GM23248 (cell line): ENCODE results near the gene COPS7B. TPM values are rescaled to one million over a fixed set of nuclear protein-coding genes. Genes with fewer than 3 reads are reported as not detected.
A peak's percentile ranks its signal among the peaks of the same experiment; 100 is the strongest.

ENCODE experiments used
- DNase-seq: peaks from one replicate; pipeline ENCODE4 v3.0.0-alpha.2; 2015
- H2AFZ ChIP-seq: fragments of 200-600 bp; sonication (generic); 2 replicates; pipeline ENCODE4 v1.6.1; 2016; ENCODE audit warnings: antibody characterized with exemption
- H3F3A ChIP-seq: fragments of 200-600 bp; sonication (generic); 2 replicates; pipeline ENCODE4 v1.6.1; 2016; ENCODE audit warnings: mild to moderate bottlenecking, antibody characterized with exemption, mixed run types; ENCODE audit not compliant: insufficient read depth
- H3K27ac ChIP-seq: fragments of 200-600 bp; sonication (generic); 2 replicates; pipeline ENCODE4 v1.5.1; 2016; ENCODE audit warnings: mild to moderate bottlenecking
- H3K27me3 ChIP-seq: fragments of 200-600 bp; sonication (generic); replicated peaks from 2 replicates; pipeline ENCODE4 v1.6.1; 2016; ENCODE audit warnings: mild to moderate bottlenecking; ENCODE audit not compliant: insufficient read depth
- H3K36me3 ChIP-seq: fragments of 200-600 bp; sonication (generic); 2 replicates; pipeline ENCODE4 v1.6.1; 2016; ENCODE audit warnings: low read depth, mild to moderate bottlenecking
- H3K4me1 ChIP-seq: fragments of 200-600 bp; sonication (generic); 2 replicates; pipeline ENCODE4 v1.6.1; 2016; ENCODE audit warnings: mild to moderate bottlenecking; ENCODE audit not compliant: insufficient read depth
- H3K4me2 ChIP-seq: fragments of 200-600 bp; sonication (generic); one replicate; pipeline ENCODE4 v1.6.1; 2016; ENCODE audit warnings: mild to moderate bottlenecking; ENCODE audit not compliant: unreplicated experiment
- H3K4me3 ChIP-seq: fragments of 200-600 bp; sonication (generic); 2 replicates; pipeline ENCODE4 v1.5.1; 2016; ENCODE audit warnings: mild to moderate bottlenecking
- H3K79me2 ChIP-seq: fragments of 200-600 bp; sonication (generic); 2 replicates; pipeline ENCODE4 v1.6.1; 2016; ENCODE audit warnings: mild to moderate bottlenecking; ENCODE audit not compliant: insufficient read depth
- H3K9ac ChIP-seq: fragments of 200-600 bp; sonication (generic); 2 replicates; pipeline ENCODE4 v1.6.1; 2016; ENCODE audit warnings: mild to moderate bottlenecking
- H3K9me2 ChIP-seq: fragments of 200-600 bp; sonication (generic); 2 replicates; pipeline ENCODE4 v1.6.1; 2016; ENCODE audit warnings: mixed run types, mild to moderate bottlenecking, moderate library complexity; ENCODE audit not compliant: insufficient read depth
- H3K9me3 ChIP-seq: fragments of 200-600 bp; sonication (generic); one replicate; pipeline ENCODE4 v1.6.1; 2017; ENCODE audit warnings: low read depth
- H4K20me1 ChIP-seq: fragments of 200-600 bp; sonication (generic); 2 replicates; pipeline ENCODE4 v1.6.0; 2016; ENCODE audit not compliant: insufficient read depth
- EZH2 ChIP-seq: fragments of 200-600 bp; sonication (generic); IDR thresholded peaks from 2 replicates; pipeline ENCODE4 v1.6.1; 2018; ENCODE audit warnings: antibody characterized with exemption, mild to moderate bottlenecking; ENCODE audit not compliant: insufficient read depth, poor library complexity, severe bottlenecking
- EZH2phosphoT487 ChIP-seq: fragments of 200-600 bp; sonication (generic); IDR thresholded peaks from 2 replicates; pipeline ENCODE4 v1.6.1; 2018; ENCODE audit warnings: antibody characterized with exemption, moderate library complexity, mild to moderate bottlenecking, low read depth; ENCODE audit not compliant: insufficient read depth
- WGBS, 2 experiments: methylation state at CpG; one replicate each; pipeline ENCODE4 v1.1.6; 2015 to 2017; ENCODE audit warnings: low lambda C conversion rate in 2 of 2, low coverage in 1 of 2; ENCODE audit errors: missing lambda C conversion rate in 2 of 2; 5-methylcytosine and 5-hydroxymethylcytosine counted together
- in situ Hi-C: fragments of 300-500 bp; cut with MboI; formaldehyde crosslinking; loops from 2 replicates; pipeline ENCODE4 v1.15.0; 2020
- polyA plus RNA-seq: library from polyadenylated mRNA; unstranded; fragments of >200 nt; fragmentation: Nextera tagmentation; extraction: Ambion mirVana; gene quantifications from 2 replicates; pipeline ENCODE4 v1.2.1, GENCODE V29; 2016
- total RNA-seq: library from RNA; depleted of rRNA; stranded (reverse); fragments of >200 nt; shearing (Covaris generic); gene quantifications from 2 replicates; pipeline ENCODE4 v1.2.3, GENCODE V29; 2014

The COPS7B gene
- total and polyA plus RNA-seq, 2 experiments from 2014 or later = 30.4 to 31.4 TPM

DNA sequence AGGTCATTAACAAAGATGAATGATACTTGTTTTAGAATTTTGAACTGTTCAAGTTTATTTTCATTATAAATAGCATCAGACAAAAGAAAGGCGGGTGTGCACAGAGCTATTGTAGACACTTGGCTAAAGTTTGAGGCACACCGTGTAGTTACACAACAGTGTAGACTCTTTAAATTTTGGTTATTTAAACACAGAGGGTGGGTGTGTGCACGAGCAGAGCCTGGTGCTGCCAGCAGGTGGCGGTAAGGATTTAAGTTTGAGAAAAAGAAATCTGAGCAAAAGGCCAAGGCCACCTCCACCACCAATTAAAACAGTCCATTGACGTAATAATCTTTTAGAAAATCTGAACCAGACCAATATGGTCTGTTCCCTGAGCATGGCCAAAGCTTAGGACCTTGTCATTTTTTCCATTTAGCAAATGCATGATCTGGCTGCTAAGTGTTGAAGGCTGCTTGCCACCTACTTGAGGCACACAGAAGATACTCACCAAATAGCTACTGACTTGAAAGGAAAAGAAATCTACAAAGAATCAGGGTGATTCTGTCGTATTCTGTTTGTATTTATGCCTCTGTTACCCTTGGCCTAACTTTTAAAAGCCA, 14.3 kb downstream of the COPS7B start:
- H3K4me3 ChIP-seq = no peak overlapping the region
- H3K9ac ChIP-seq = no peak overlapping the region
- 38 to 49% methylated on average over 6 of the region's 6 CpGs for WGBS, 2 experiments
- H3K4me2 ChIP-seq = no peak overlapping the region
- no peaks in the 10 kb centered on the region for H3K9me3 ChIP-seq
- H3K79me2 ChIP-seq = peaks cover 62% of the 10 kb centered on the region
- in situ Hi-C loops = loop anchor here (5.0 kb wide), 1 partner anchor 52 kb away; no protein-coding TSS in a partner anchor
- H3K27ac ChIP-seq = no peak overlapping the region
- H2AFZ ChIP-seq = no peak overlapping the region
- H3K27me3 ChIP-seq = no peaks in the 10 kb centered on the region
- peak; percentile 69 for DNase-seq
- TF ChIP-seq EZH2phosphoT487 = no peak
- TF ChIP-seq EZH2 = no peak
- no peaks in the 10 kb centered on the region for H3K4me1 ChIP-seq
- peaks cover 6% of the 10 kb centered on the region; the same call in 1 of the 2 replicates for H3F3A ChIP-seq
- H3K9me2 ChIP-seq = no peaks in the 10 kb centered on the region
- peaks cover 41% of the 10 kb centered on the region for H3K36me3 ChIP-seq
- no peaks in the 10 kb centered on the region for H4K20me1 ChIP-seq

DNA sequence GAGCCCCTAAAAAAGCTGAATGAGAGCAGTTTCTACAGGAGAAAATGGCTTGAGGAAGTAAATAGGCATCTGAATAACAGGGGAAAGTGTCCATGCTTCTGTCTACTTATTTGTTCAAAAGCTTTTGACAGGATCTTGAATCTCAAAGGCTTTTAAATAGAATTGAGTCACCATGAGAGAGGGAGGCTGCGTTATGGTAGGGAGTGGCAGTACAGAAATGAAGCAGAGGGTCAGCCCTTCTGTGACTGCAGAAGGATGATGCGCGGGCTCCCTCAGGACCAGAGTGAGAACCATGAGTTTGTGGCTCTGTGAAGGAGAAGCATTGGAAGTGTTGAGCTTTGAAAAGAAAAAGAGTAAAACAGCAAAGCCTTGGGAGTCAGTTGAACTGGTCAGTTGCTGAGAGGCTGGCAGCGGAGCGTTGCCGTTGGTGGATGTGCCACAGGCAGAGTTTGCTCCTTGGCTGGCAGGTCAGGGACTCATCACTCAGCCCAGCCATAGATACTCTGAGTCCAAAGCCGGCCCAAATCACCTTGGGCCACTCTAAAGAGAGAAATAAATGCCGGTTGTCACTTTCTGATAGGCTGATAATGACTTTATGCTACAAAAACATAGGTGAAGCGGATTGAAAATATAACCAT, 17.4 kb downstream of the COPS7B start:
- no peak overlapping the region for H3K9ac ChIP-seq
- no peaks in the 10 kb centered on the region for H3K9me3 ChIP-seq
- DNase-seq = no peak
- H3K27ac ChIP-seq = no peak overlapping the region
- peaks cover 6% of the 10 kb centered on the region; the same call in 1 of the 2 replicates for H3F3A ChIP-seq
- H4K20me1 ChIP-seq = no peaks in the 10 kb centered on the region
- no peak overlapping the region for H2AFZ ChIP-seq
- no peak for TF ChIP-seq EZH2phosphoT487
- no peak for TF ChIP-seq EZH2
- peaks cover 46% of the 10 kb centered on the region for H3K79me2 ChIP-seq
- peaks cover 27% of the 10 kb centered on the region for H3K36me3 ChIP-seq
- H3K4me3 ChIP-seq = no peak overlapping the region
- no peaks in the 10 kb centered on the region for H3K27me3 ChIP-seq
- no peaks in the 10 kb centered on the region for H3K4me1 ChIP-seq
- H3K9me2 ChIP-seq = no peaks in the 10 kb centered on the region
- H3K4me2 ChIP-seq = no peak overlapping the region
- WGBS, 2 experiments = 92 to 93% methylated on average over 9 of the region's 9 CpGs
- in situ Hi-C loops = loop anchor here (5.0 kb wide), 1 partner anchor 49 kb away; no protein-coding TSS in a partner anchor

DNA sequence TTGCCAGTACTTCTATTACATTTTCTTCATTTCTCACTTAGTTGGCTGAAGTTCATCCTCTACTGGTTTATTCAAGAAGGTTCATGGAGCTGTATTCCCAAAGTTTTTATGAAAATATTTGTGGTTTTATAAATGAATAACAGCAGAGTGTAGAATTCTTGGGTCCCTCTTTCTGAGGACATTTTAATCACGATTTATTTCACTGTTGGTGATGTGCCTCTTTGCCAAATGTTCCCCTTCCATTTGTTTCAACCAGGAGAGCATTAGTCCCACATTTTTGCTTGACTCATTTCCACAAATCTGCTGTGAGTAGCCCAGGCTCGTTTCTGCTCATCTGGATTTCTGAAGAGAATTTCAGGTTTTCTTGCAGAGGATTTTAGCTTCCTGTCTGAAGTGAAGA, 20.8 kb downstream of the COPS7B start:
- H3F3A ChIP-seq = no peaks in the 10 kb centered on the region
- H4K20me1 ChIP-seq = no peaks in the 10 kb centered on the region
- no peak for DNase-seq
- H3K79me2 ChIP-seq = peaks cover 37% of the 10 kb centered on the region
- peaks cover 14% of the 10 kb centered on the region for H3K4me1 ChIP-seq
- WGBS, 2 experiments = 22 to 29% methylated on average over 2 of the region's 2 CpGs
- no peaks in the 10 kb centered on the region for H3K9me2 ChIP-seq
- no peak overlapping the region for H3K27ac ChIP-seq
- H3K27me3 ChIP-seq = no peaks in the 10 kb centered on the region
- in situ Hi-C loops = no loop called here
- no peak overlapping the region for H3K4me2 ChIP-seq
- no peak overlapping the region for H3K4me3 ChIP-seq
- no peak overlapping the region for H2AFZ ChIP-seq
- TF ChIP-seq EZH2phosphoT487 (no peak), EZH2 (no peak)
- H3K9ac ChIP-seq = no peak overlapping the region
- peaks cover 7% of the 10 kb centered on the region; the same call in 1 of the 2 replicates for H3K36me3 ChIP-seq
- H3K9me3 ChIP-seq = no peaks in the 10 kb centered on the region

DNA sequence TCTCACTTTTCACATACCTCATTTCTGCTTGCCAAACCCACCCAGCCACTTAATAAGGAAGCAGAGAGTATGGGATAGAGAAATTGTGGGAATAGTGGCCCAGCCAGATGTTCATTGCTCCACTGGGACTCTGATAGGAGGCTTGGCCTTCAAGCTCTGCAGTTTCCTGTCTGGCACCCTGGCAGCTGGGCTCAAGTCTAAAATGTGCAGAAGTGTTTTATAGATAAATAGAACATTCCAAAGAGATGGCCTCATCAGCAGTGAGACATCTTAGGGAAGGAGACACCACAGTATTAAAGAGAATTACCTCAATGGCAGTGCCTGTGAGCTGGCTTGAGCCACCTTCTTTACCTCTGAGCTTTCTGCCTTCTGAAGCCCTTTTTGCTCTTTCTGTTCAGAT, 24.7 kb downstream of the COPS7B start:
- in situ Hi-C loops = no loop called here

More for the DNA sequence above, 24.7 kb downstream of the COPS7B start:
- H3K27ac ChIP-seq = peak overlapping the region; percentile 28
- peak; percentile 80 for DNase-seq
- H3K9me3 ChIP-seq = no peaks in the 10 kb centered on the region
- H3K9ac ChIP-seq = no peak overlapping the region
- no peak overlapping the region for H3K4me2 ChIP-seq
- TF ChIP-seq EZH2 (no peak), EZH2phosphoT487 (no peak)
- no peaks in the 10 kb centered on the region for H4K20me1 ChIP-seq
- H2AFZ ChIP-seq = no peak overlapping the region
- peaks cover 14% of the 10 kb centered on the region for H3K4me1 ChIP-seq
- H3K27me3 ChIP-seq = no peaks in the 10 kb centered on the region
- H3K79me2 ChIP-seq = peaks cover 2% of the 10 kb centered on the region; the same call in 1 of the 2 replicates
- no peaks in the 10 kb centered on the region for H3K9me2 ChIP-seq
- H3K4me3 ChIP-seq = no peak overlapping the region
- no peaks in the 10 kb centered on the region for H3F3A ChIP-seq
- H3K36me3 ChIP-seq = peaks cover 3% of the 10 kb centered on the region; the same call in 1 of the 2 replicates
